AG09309 (cell line): Measurements from ENCODE around the gene CD69.

Experiments
- DNase-seq: peaks from one replicate; pipeline ENCODE4 v3.0.0-alpha.2; 2010; ENCODE audit warnings: low read depth
- H3K4me3 ChIP-seq: 2 replicates; pipeline ENCODE4 v1.5.1; 2011; ENCODE audit warnings: mild to moderate bottlenecking, low read depth, low read length, moderate library complexity; ENCODE audit not compliant: control insufficient read depth
- CTCF ChIP-seq: IDR thresholded peaks from 2 replicates; pipeline ENCODE4 v1.5.1; 2011; ENCODE audit warnings: mild to moderate bottlenecking, low read depth, low read length, inconsistent platforms; ENCODE audit not compliant: insufficient read depth, control insufficient read depth; ENCODE audit errors: missing control alignments

The CD69 gene

GRCh38 chr12:9751204-9752144 lies 9.2 kb downstream of the CD69 start:
- peak; percentile 41 for TF ChIP-seq CTCF
- DNase-seq: no peak
- H3K4me3 ChIP-seq: no peak overlapping the region

GRCh38 chr12:9750276-9751203 lies 10.2 kb downstream of the CD69 start:
- DNase-seq: peak; percentile 14
- H3K4me3 ChIP-seq: no peak overlapping the region

DNA sequence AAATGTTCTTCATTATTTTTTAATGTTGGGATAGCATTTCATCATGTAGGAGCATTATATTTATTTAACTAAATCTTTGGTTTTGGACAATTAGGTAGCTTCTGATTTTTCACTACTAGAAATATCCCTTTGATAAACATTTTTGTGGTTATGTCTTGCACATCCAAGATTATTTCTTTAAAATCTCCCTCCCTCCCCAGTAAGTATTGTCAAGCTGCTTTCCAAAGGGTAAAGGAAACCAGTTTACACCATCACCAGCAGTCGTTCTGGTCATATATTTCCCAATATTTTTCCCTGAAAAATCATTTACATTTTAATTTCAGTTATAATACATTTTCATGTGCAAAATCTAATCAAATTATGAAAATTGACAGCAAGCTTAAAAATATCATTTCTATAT lies 11.1 kb downstream of the CD69 start:
- H3K4me3 ChIP-seq: no peak overlapping the region
- DNase-seq: no peak
- no peak for TF ChIP-seq CTCF

More at GRCh38 chr12:9750276-9751203, 10.2 kb downstream of the CD69 start:
- peak; percentile 80 for TF ChIP-seq CTCF

DNA sequence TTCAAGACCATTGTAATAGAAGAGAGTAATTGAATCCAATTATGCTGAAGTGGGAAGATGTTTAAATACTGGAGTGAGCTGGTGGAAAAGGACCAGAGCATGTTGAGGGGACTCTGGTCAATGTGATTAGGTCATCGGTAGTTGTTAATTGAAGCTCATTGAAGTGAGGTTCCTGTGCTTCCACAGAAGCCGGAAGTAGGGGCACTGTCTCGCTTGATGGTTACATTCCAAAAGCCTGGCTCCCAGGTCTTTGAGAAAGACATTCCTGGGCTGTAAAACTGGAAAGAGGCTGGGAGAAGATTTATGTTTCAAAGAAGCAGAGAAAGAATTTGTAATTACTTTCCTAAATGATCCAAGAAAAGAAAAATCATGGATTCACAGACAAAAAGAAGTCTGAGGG lies 15.5 kb downstream of the CD69 start:
- DNase-seq: no peak
- no peak overlapping the region for H3K4me3 ChIP-seq
- TF ChIP-seq CTCF: no peak

GRCh38 chr12:9742661-9743060 lies 18.0 kb downstream of the CD69 start:
- no peak overlapping the region for H3K4me3 ChIP-seq
- no peak for TF ChIP-seq CTCF
- DNase-seq: no peak

DNA sequence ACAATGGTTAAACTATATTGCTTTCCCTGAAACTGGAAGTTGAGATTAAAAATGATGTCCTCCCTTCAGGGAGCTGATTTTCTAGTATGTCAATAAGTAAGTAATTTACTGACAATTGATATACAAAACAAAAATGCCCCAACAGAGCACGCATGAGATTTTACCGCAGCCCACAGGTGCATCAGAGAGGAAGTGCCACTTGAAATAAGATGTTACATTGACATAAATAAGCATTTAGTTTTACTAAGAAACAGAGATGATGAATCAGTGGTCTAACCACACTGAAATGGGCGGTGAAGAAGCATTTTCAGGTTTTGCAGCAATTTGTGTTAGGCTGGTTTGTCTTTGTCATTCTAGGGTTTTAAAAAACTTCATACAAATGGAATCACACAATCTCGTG lies 19.0 kb downstream of the CD69 start:
- no peak for DNase-seq
- no peak overlapping the region for H3K4me3 ChIP-seq
- TF ChIP-seq CTCF: no peak
